T-helper 2 cell treated with Interferon-gamma antibody and Interleukin-4, amounts not matched to agents 100 ng/mL and 5 ng/mL, for 36 hours (primary cell): ENCODE measurements around the gene PRPF38A. TPM values are rescaled to one million over a fixed set of nuclear protein-coding genes. Genes with fewer than 3 reads are reported as not detected.

Source experiments
- intact Hi-C: fragments of 100-400 bp; cut with micrococcal nuclease; formaldehyde crosslinking; loops from one replicate; pipeline ENCODE4 v1.15.1; 2023
- total RNA-seq: library from RNA; stranded (reverse); gene quantifications from 2 replicates; pipeline ENCODE4 v1.2.3, GENCODE V29; 2022

The PRPF38A gene, protein sequence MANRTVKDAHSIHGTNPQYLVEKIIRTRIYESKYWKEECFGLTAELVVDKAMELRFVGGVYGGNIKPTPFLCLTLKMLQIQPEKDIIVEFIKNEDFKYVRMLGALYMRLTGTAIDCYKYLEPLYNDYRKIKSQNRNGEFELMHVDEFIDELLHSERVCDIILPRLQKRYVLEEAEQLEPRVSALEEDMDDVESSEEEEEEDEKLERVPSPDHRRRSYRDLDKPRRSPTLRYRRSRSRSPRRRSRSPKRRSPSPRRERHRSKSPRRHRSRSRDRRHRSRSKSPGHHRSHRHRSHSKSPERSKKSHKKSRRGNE
- total RNA-seq: 101 and 102 TPM in 2 replicates

DNA sequence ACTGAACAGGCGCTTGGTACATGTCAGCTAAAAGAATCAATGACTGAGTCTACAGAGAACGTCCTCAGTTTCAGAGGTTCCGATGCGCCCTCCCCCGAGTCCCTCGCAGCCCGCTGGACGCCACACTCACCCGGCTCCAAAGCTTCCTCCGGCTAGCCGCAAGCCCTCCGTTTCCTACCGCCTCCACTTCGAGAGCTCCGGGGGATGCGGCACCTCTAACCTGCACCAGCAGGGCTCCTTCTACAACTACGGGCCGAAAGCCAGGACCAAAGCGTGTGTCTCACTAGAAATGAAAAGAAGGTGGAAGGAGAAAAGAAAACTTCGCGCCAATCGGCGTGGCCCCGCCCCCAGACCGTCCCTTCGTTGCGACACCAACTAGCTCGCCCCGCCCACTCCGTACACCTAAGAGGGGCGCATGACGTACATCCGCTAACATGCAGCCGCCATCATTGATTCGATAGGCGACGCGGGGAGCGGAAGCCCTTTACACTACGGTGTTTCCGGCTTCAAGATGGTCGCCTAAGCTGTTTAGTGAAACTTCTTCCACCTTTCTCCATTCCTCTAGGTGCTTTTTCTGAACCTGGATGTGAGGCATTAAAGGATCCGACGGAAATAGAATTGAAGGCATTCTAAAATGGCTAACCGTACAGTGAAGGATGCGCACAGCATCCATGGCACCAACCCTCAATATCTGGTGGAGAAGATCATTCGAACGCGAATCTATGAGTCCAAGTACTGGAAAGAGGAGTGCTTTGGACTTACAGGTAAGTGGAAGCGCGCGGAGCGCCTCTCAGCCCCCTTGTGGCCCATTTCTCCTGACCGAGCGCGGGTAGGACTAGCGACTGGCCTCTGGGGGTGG lies at the start of gene PRPF38A, which contains the start of gene ORC1:
Gene PRPF38A, plus strand, starts transcription at position 487 of the 859 bp plus-strand sequence. Its CDS starts 148 bp downstream, at position 635.
Gene ORC1, minus strand, starts transcription at position 308 of the 859 bp plus-strand sequence. CDS start 2,200 bp downstream, outside the sequence.
- intact Hi-C loops: loop anchor here (1.0 to 10.0 kb wide), 6 partner anchors 20 to 520 kb away; partner anchors contain the start of genes CC2D1B, ECHDC2, SCP2 and TUT4

- intact Hi-C loops: no loop called here
These were observed 49.0 kb upstream of the PRPF38A start for GRCh38 chr1:52355436-52355835.

- intact Hi-C loops: no loop called here
These were observed 48.4 kb upstream of the PRPF38A start for GRCh38 chr1:52355847-52356505.

DNA sequence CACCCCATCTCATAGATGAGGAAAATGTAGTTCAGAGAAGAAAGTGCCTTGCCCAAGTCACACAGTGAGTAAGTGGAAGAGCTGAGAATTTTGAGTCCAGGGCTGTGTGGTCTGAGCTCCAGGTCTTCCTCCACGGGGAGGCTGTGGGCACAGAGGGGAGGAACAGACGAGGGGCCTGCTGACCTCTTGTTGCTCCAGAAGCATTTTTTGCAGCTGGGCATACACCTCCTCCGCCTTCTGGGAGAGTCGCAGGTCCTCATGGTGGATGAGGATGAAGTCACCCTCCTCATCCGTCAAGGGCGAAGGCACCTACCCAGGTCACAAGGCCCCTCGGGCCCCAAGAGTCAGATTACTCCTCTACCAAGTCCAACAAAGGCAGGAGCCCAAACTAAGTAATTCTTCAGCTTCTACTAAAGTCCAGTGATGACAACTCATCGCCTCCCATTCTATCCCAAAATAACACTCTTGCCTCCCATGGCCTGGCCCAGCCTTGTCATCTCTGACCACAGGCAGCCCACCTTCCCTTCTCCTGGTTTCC lies 47.5 kb upstream of the PRPF38A start:
- intact Hi-C loops: no loop called here

DNA sequence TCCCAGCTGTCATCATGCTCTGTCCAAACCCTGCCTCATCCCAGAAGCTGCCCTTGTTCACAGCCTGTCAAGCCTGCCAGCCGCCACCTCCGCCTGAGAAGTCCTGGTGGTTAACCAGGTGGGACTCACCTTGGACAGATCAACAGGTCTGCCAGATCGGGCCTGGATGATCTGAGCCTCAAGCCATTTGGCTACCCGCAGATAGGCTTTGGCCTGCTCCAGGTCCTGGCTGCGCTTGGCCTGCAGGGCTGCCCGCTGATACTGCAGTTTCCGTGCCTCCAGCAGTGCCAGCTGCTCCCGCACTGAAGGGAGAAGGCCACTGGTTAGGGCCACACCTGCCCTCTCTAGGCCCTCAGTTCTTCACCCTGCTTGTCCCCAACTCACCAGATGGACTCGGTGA lies 47.0 kb upstream of the PRPF38A start:
- intact Hi-C loops: no loop called here

DNA sequence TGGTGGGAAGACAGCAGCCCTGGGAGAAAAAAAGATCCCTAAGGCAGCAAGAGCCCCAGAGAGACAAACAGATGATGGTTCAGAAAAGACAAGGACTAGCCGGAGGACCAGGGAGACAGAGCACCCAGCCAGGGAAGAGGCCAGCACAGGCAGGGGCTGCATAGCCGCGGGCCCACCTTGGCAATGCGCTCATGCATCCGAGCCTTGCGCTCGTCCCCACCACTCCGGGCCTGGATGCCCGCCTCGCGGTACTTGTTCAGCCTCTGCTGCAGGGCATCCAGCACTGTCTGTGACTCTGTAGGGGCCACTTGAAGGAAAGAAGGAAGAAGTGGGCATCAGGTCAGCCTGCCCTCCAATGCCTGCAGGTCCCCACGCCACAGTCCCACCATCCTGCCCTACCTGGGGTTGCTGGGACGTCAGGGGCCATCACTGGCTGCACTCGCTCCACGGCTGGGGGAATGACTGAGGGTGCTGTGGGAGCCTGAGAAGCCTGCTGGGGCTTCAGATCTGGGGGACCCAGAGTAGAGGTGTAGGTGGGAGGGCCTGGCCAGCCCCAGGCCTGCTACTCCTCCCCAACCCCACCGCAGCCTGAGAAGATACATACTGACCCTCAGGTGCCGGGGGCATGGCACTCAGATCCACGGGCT lies 45.4 kb upstream of the PRPF38A start:
- intact Hi-C loops: no loop called here

DNA sequence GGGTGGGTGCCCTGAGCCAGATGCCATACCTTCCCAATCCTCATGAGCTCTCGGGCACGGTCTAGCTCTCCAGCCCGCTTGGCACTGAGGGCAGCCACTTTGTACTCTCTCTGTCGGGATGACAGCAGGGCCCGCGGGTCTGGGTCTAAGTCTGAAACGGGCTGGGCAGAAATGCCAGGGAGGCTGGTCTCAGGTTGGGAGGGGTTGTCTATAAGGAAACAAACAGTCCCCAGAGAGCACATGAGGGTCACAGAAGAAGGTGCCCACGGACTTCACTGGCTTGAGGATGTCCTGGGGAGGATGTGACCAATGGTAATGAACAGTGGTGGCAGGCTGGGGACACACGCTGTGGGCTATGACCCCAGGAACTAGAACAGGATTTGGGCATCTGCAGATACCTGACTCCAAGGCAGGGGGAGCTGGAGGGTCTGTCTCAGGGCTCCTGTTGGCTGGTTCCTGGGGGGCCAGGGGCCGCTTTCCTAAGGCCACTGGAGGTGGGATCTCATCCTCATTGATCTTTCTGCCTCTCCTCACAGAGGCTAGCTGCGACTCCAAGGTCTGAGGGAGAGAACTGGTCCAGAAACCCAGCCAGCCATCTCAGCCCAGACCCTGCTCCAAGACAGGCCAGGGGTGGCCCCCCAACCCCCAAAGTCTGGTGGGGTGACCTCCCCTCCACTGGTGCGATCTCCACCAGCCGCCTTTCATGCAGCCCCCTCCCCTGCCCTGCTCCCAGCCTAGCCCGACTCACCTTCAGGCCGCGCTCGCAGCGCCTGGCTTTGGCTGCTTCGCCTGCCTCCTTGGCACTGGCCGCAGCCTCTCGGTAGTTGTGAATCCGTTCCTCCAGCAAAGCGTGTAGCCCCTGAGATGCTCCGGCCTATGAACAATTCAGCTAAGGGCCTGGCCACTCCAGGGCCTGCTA lies 44.5 kb upstream of the PRPF38A start:
- intact Hi-C loops: loop anchor here (10.0 kb wide), 1 partner anchor 1125 kb away; the partner anchor contains the start of gene RNF11

- intact Hi-C loops: loop anchor here (10.0 kb wide), 1 partner anchor 1126 kb away; the partner anchor contains the start of gene RNF11
These were observed 43.8 kb upstream of the PRPF38A start for GRCh38 chr1:52360595-52360968.

GRCh38 chr1:52364235-52364839 lies 40.1 kb upstream of the PRPF38A start:
- intact Hi-C loops: loop anchor here (10.0 kb wide), 1 partner anchor 1130 kb away; the partner anchor contains the start of gene RNF11

DNA sequence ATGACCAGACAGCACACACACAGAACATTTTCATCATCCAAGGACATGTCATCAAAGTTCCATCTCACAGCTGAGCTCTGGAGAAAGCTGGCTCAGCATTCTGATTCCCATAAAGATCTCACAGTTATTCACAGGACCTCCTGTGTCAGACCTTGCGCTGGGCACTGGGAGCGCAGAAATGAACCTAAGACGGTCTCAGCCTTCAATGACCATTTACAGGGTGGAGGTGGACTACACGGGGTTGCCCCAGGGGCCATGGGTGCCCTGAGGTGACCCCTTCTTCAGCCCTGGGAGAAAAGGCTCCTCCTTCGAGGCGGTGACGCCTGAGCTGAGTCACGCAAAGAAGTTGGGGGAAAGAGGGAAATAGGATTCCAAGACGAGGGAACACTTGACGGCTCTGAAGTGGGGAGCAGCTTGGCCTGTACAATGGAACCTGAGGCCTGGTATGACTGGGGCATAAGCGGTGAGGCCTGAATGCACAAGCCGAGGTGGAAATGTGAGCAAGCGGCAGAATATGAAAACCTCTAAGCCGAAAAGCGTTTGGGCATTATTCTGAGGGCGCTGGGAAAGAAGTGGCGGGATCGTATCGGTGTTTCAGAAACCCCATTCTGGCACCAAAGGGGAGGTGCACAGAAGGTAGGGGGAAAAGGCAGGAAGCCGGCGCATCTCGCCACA lies 39.2 kb upstream of the PRPF38A start:
- intact Hi-C loops: loop anchor here (5.0 to 10.0 kb wide), 3 partner anchors 322 to 1130 kb away; partner anchors contain the start of genes LRP8 and RNF11

DNA sequence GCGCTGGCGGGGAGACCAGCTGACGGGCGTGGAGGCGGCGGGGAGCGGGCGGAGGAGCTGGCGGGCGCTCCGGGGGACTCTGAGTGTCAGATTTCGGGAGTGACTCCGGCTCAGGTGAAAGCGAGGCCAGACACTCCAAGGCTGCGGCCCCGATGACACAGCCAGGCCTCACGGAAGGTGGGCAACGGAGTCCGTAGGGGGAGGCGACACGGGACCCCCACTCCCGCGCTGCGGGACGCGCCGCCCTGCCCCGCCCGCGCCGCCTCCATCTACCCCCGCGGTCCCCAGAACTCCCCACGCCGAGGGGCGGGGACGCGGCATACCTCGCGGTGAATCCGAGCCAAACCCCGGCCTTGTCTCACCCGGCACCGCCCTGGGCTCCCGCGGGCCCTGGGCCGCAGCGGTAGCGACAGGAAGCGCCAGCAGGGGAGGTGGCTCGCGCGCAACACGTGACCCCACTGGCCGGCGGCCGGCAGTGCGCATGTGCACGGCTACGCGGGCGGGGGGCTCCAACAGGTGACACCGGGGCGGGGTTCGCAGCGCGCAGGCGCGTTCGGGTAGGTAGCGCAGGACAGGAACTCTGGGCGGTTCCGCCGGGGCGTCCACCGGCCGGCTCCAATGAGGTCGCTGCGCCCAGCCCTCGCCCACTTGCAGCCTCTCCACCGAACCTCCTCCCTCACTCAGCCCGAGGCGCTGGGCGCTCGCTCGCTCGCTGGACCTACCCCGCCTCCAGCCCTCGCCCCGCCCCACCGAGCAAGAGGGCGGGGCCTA lies 38.5 kb upstream of the PRPF38A start, which contains the start of gene CC2D1B:
Gene CC2D1B, minus strand, starts transcription at position 460 of the 771 bp plus-strand sequence. CDS start 1,585 bp downstream, outside the sequence.
- intact Hi-C loops: loop anchor here (1.0 to 10.0 kb wide), 9 partner anchors 38 to 1131 kb away; partner anchors contain the start of genes KTI12, LRP8, NRDC and ORC1

- intact Hi-C loops: loop anchor here (1.0 to 10.0 kb wide), 9 partner anchors 38 to 1132 kb away; partner anchors contain the start of genes KTI12, LRP8, NRDC and ORC1
These were observed 37.9 kb upstream of the PRPF38A start for GRCh38 chr1:52366517-52366827.

DNA sequence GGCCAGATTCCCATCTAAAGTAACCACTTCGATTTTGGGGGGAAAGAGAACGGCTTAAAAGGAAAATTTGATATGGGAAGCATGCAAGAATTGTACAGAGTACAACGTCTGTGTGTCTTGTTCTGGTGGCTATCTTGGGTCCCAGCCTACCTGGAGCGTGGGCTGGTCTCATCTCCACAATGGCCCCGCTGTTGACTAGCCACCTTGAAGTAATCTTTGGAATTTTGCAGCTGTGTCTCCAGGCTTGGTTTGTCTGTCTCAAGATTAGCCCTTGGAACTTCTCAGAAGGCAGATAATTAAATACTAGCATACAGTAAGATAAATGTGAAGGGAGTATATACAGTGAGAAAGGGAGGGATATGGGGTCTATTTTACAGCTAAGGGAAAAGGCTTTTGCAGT lies 37.1 kb upstream of the PRPF38A start:
- intact Hi-C loops: loop anchor here (2.0 to 10.0 kb wide), 5 partner anchors 186 to 1132 kb away; partner anchors contain the start of genes LRP8, NRDC, RNF11 and TUT4

DNA sequence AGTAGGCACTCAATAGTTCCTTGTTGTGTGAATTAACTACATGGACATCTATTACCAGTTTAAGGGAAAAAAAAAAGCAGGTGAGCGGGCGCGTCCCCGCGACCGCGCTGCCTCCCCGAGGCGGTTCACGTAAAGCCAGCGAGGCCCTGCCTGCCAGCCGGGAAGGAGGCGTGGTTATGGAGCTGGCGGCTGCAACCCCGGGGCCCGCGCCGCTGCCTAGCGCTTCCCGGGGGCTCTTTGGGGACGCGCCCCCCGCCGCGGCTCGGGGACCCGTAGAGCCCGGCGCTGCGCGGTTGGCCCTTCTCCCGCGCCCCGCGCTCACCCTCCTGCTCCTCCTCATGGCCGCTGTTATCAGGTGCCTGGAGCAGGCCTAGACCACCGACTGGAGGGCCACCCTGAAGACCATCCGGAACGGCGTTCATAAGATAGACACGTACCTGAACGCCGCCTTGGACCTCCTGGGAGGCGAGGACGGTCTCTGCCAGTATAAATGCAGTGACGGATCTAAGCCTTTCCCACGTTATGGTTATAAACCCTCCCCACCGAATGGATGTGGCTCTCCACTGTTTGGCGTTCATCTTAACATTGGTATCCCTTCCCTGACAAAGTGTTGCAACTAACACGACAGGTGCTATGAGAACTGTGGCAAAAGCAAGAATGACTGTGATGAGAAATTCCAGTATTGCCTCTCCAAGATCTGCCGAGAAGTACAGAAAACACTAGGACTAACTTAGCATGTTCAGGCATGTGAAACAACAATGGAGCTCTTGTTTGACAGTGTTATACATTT lies 35.8 kb upstream of the PRPF38A start:
- intact Hi-C loops: loop anchor here (1.0 to 10.0 kb wide), 4 partner anchors 319 to 1134 kb away; partner anchors contain the start of genes COA7, LRP8 and RNF11

GRCh38 chr1:52369851-52370250 lies 34.6 kb upstream of the PRPF38A start:
- intact Hi-C loops: loop anchor here (5.0 to 10.0 kb wide), 3 partner anchors 317 to 1135 kb away; partner anchors contain the start of genes LRP8 and RNF11

DNA sequence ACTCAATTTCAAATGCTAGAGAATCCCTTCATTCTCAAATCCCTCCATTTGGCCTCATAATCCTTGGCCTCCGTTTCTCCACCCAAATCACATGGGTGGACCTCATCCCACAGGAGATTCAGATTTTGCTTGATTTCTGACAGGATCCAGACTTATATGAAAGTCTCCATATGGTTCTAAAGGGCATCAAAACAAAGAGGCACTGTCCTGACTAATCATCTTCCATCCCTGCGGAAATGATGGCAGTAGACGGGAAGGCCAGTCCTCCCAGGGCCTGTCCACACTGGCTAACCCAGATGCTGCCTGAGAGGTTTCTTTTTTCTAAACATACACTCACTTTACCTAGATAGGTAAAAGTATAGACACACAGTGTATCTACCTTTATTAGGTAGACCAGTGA lies 19.0 kb upstream of the PRPF38A start:
- intact Hi-C loops: no loop called here
